GM12801 (cell line): ENCODE results near the gene KSR2.

Experiments used
- TF ChIP-seq, protein P1 (sequence below): IDR thresholded peaks from one replicate; pipeline ENCODE4 v1.5.1; 2011; ENCODE audit warnings: control low read depth; ENCODE audit not compliant: insufficient read length; ENCODE audit errors: extremely low read depth

Gene KSR2

GRCh38 chr12:117774941-117775775 lies 193.6 kb downstream of the KSR2 start:
- TF ChIP-seq, protein P1, sequence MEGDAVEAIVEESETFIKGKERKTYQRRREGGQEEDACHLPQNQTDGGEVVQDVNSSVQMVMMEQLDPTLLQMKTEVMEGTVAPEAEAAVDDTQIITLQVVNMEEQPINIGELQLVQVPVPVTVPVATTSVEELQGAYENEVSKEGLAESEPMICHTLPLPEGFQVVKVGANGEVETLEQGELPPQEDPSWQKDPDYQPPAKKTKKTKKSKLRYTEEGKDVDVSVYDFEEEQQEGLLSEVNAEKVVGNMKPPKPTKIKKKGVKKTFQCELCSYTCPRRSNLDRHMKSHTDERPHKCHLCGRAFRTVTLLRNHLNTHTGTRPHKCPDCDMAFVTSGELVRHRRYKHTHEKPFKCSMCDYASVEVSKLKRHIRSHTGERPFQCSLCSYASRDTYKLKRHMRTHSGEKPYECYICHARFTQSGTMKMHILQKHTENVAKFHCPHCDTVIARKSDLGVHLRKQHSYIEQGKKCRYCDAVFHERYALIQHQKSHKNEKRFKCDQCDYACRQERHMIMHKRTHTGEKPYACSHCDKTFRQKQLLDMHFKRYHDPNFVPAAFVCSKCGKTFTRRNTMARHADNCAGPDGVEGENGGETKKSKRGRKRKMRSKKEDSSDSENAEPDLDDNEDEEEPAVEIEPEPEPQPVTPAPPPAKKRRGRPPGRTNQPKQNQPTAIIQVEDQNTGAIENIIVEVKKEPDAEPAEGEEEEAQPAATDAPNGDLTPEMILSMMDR: no peak

DNA sequence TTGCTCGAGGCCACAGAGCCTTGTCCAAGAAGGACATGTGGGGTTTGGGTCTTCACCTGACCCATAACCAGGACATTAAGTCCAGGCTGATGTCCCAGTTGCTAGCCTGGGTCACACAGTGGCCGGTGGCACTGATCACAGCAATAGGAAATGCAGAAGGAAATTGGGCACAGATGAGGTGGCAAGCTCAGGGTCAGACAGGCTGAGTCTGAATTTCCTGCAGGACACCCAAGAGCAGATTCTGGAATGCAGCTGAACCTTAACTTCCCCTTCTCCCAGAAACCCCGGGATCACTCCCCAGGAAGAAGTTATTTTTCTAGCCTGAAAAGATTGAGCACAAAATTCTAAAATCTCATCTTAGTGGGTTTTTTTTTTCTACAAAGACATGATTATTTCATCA lies 199.9 kb downstream of the KSR2 start:
- TF ChIP-seq, protein P1: no peak

GRCh38 chr12:117766008-117766407 lies 202.8 kb downstream of the KSR2 start:
- TF ChIP-seq, protein P1: no peak

- TF ChIP-seq, protein P1: no peak
Observed at GRCh38 chr12:117762143-117762542, 206.6 kb downstream of the KSR2 start.

GRCh38 chr12:117761528-117762100 lies 207.2 kb downstream of the KSR2 start:
- TF ChIP-seq, protein P1: no peak

DNA sequence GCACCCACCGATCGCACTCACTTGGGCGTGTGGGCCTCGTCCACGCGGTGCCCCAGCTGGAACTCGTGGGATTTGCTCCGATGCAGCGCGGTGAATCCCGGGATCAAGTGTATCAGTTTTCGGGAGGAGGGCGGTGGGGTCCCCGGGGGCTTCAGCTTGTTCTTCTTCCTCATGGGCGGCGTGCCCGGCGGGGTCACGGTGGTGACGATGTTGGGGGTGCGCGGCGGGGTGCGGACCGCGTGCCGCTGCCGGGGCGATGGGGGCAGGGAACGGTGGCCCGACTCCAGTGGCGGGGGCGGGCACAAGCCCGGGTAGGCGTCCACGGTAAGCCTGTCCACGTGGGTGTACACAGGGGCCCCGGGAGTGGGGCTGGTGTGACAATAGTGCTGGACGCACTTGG lies 207.8 kb downstream of the KSR2 start:
- TF ChIP-seq, protein P1: no peak

DNA sequence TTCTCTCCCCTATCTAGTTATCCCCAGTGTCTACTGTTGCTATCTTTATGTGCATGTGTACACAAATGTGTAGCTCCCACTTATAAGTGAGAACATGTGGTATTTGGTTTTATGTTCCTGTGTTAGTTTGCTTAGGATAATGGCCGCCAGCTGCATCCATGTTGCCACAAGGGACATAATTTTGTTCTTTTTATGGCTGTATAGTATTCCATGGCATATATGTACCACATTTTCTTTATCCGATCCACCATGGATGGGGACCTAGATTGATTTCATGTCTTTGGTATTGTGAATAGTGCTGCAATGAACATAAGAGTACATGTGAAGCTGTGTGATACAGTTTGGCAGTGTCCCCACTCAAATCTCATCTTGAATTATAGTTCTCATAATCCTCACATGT lies 218.1 kb downstream of the KSR2 start:
- TF ChIP-seq, protein P1: no peak
